Memory B cell (primary cell): ENCODE results near the gene CSF1.
"Not testable (repeated sequence)": the region's sequence is repeated elsewhere in the genome, so short reads cannot be mapped to it uniquely, and the experiment has no call there.

Source experiments
- ATAC-seq: fragments of 150-1000 bp; cut with Tn5 transposase; 2 replicates; pipeline ENCODE4 v1.10.0; 2021; ENCODE audit warnings: low read depth, mild to moderate bottlenecking, moderate library complexity
- DNase-seq, 2 donors: peaks; one replicate each; pipeline ENCODE4 v3.0.0; 2022; ENCODE audit warnings: low spot score in 2 of 2
- H3K27ac Mint-ChIP-seq: one replicate; pipeline ENCODE4 v1.8.0; 2022; ENCODE audit warnings: mild to moderate bottlenecking, moderate library complexity, mixed read lengths
- H3K27me3 Mint-ChIP-seq: one replicate; pipeline ENCODE4 v1.8.0; 2022; ENCODE audit warnings: mixed read lengths
- H3K36me3 Mint-ChIP-seq: one replicate; pipeline ENCODE4 v1.8.0; 2022; ENCODE audit warnings: mild to moderate bottlenecking, mixed read lengths
- H3K4me1 Mint-ChIP-seq: one replicate; pipeline ENCODE4 v1.8.0; 2022; ENCODE audit warnings: mixed read lengths
- H3K4me3 Mint-ChIP-seq: one replicate; pipeline ENCODE4 v1.8.0; 2022; ENCODE audit warnings: mild to moderate bottlenecking, moderate library complexity, mixed read lengths
- H3K9me3 Mint-ChIP-seq: one replicate; pipeline ENCODE4 v1.8.0; 2022; ENCODE audit warnings: mixed read lengths

CSF1 gene

GRCh38 chr1:109878531-109879104, 32.0 kb upstream of the CSF1 start:
- no peak for DNase-seq
- Mint-ChIP-seq H3K4me3 (no peak overlapping the region), H3K27me3 (peaks cover 5% of the 10 kb centered on the region), H3K36me3 (no peaks in the 10 kb centered on the region), H3K27ac (no peak overlapping the region), H3K9me3 (no peaks in the 10 kb centered on the region), H3K4me1 (peaks cover 25% of the 10 kb centered on the region)
- ATAC-seq, result no peak

GRCh38 chr1:109879371-109879770, 31.3 kb upstream of the CSF1 start:
- H3K9me3 Mint-ChIP-seq, H3K36me3 Mint-ChIP-seq, H3K27ac Mint-ChIP-seq, H3K27me3 Mint-ChIP-seq, H3K4me3 Mint-ChIP-seq, DNase-seq, ATAC-seq: not testable (repeated sequence)
- H3K4me1 Mint-ChIP-seq, result peaks cover 24% of the 10 kb centered on the region

- Mint-ChIP-seq H3K9me3 (no peaks in the 10 kb centered on the region), H3K4me3 (no peak overlapping the region), H3K36me3 (no peaks in the 10 kb centered on the region), H3K27ac (no peak overlapping the region), H3K4me1 (peaks cover 23% of the 10 kb centered on the region), H3K27me3 (no peaks in the 10 kb centered on the region)
- DNase-seq (no peak), ATAC-seq (no peak)
Observed at GRCh38 chr1:109879881-109880525, 30.6 kb upstream of the CSF1 start.

- ATAC-seq (no peak), DNase-seq (no peak)
- Mint-ChIP-seq H3K27ac (no peak overlapping the region), H3K4me3 (no peak overlapping the region), H3K4me1 (peaks cover 27% of the 10 kb centered on the region), H3K27me3 (no peaks in the 10 kb centered on the region), H3K9me3 (no peaks in the 10 kb centered on the region), H3K36me3 (no peaks in the 10 kb centered on the region)
Observed at GRCh38 chr1:109880971-109881894, 29.4 kb upstream of the CSF1 start.

- ATAC-seq (no peak), DNase-seq (no peak)
- H3K27ac Mint-ChIP-seq, result no peak overlapping the region
- H3K9me3 Mint-ChIP-seq, result no peaks in the 10 kb centered on the region
- no peaks in the 10 kb centered on the region for H3K36me3 Mint-ChIP-seq
- peaks cover 25% of the 10 kb centered on the region for H3K4me1 Mint-ChIP-seq
- H3K4me3 Mint-ChIP-seq, result no peak overlapping the region
- H3K27me3 Mint-ChIP-seq, result no peaks in the 10 kb centered on the region
Observed at GRCh38 chr1:109881906-109882287, 28.8 kb upstream of the CSF1 start.

GRCh38 chr1:109882288-109883245, 28.1 kb upstream of the CSF1 start:
- ATAC-seq, result no peak
- Mint-ChIP-seq H3K36me3 (no peaks in the 10 kb centered on the region), H3K4me3 (no peak overlapping the region), H3K27me3 (no peaks in the 10 kb centered on the region), H3K9me3 (no peaks in the 10 kb centered on the region), H3K4me1 (peaks cover 31% of the 10 kb centered on the region), H3K27ac (no peak overlapping the region)
- no peak for DNase-seq

- Mint-ChIP-seq H3K4me3 (no peak overlapping the region), H3K27me3 (no peaks in the 10 kb centered on the region), H3K9me3 (no peaks in the 10 kb centered on the region), H3K4me1 (peaks cover 34% of the 10 kb centered on the region), H3K27ac (no peak overlapping the region), H3K36me3 (no peaks in the 10 kb centered on the region)
- DNase-seq (no peak), ATAC-seq (no peak)
Observed at GRCh38 chr1:109883248-109883955, 27.2 kb upstream of the CSF1 start.

- no peak overlapping the region for H3K27ac Mint-ChIP-seq
- no peaks in the 10 kb centered on the region for H3K36me3 Mint-ChIP-seq
- H3K9me3 Mint-ChIP-seq, result no peaks in the 10 kb centered on the region
- H3K4me3 Mint-ChIP-seq, result no peak overlapping the region
- H3K4me1 Mint-ChIP-seq, result peaks cover 40% of the 10 kb centered on the region
- no peak for DNase-seq
- no peak for ATAC-seq
- no peaks in the 10 kb centered on the region for H3K27me3 Mint-ChIP-seq
Observed at GRCh38 chr1:109884242-109884891, 26.3 kb upstream of the CSF1 start.

- no peak for ATAC-seq
- Mint-ChIP-seq H3K9me3 (no peaks in the 10 kb centered on the region), H3K4me3 (no peak overlapping the region), H3K36me3 (no peaks in the 10 kb centered on the region), H3K27ac (no peak overlapping the region), H3K4me1 (peaks cover 41% of the 10 kb centered on the region), H3K27me3 (no peaks in the 10 kb centered on the region)
- no peak for DNase-seq
Observed at GRCh38 chr1:109885589-109885988, 25.1 kb upstream of the CSF1 start.

- peak overlapping the region; percentile 25 for H3K4me3 Mint-ChIP-seq
- peak; percentile 36 to 64 for DNase-seq
- no peaks in the 10 kb centered on the region for H3K9me3 Mint-ChIP-seq
- H3K27ac Mint-ChIP-seq, result peak overlapping the region; percentile 60
- H3K27me3 Mint-ChIP-seq, result no peaks in the 10 kb centered on the region
- ATAC-seq, result peak; percentile 98
- no peaks in the 10 kb centered on the region for H3K36me3 Mint-ChIP-seq
- peaks cover 45% of the 10 kb centered on the region for H3K4me1 Mint-ChIP-seq
Observed at GRCh38 chr1:109886827-109887226, 23.8 kb upstream of the CSF1 start.

- Mint-ChIP-seq H3K4me1 (peaks cover 48% of the 10 kb centered on the region), H3K4me3 (peak overlapping the region; percentile 25), H3K27ac (peak overlapping the region; percentile 60), H3K36me3 (no peaks in the 10 kb centered on the region), H3K9me3 (no peaks in the 10 kb centered on the region), H3K27me3 (no peaks in the 10 kb centered on the region)
- no peak for DNase-seq
- peak; percentile 2 for ATAC-seq
Observed at GRCh38 chr1:109887271-109887670, 23.4 kb upstream of the CSF1 start.

GRCh38 chr1:109887884-109888283, 22.8 kb upstream of the CSF1 start:
- H3K4me1 Mint-ChIP-seq, result peaks cover 48% of the 10 kb centered on the region
- H3K9me3 Mint-ChIP-seq, result no peaks in the 10 kb centered on the region
- no peak for DNase-seq
- H3K36me3 Mint-ChIP-seq, result no peaks in the 10 kb centered on the region
- no peaks in the 10 kb centered on the region for H3K27me3 Mint-ChIP-seq
- H3K4me3 Mint-ChIP-seq, result peak overlapping the region; percentile 18
- no peak overlapping the region for H3K27ac Mint-ChIP-seq
- ATAC-seq, result peak; percentile 40

GRCh38 chr1:109889094-109889493, 21.6 kb upstream of the CSF1 start:
- Mint-ChIP-seq H3K27ac (no peak overlapping the region), H3K27me3 (no peaks in the 10 kb centered on the region), H3K9me3 (no peaks in the 10 kb centered on the region), H3K4me1 (peaks cover 45% of the 10 kb centered on the region), H3K4me3 (no peak overlapping the region), H3K36me3 (no peaks in the 10 kb centered on the region)
- DNase-seq, result no peak
- no peak for ATAC-seq
